Nephron (organoid): ENCODE data around the gene ZEB2.

ENCODE experiments used
- H3K27ac Mint-ChIP-seq, 3 experiments: 2 replicates each; pipeline ENCODE4 v1.8.0; 2020; ENCODE audit warnings: mixed read lengths in 3 of 3, mild to moderate bottlenecking in 2 of 3, moderate library complexity in 1 of 3
- H3K27me3 Mint-ChIP-seq: 2 replicates; pipeline ENCODE4 v1.8.0; 2021; ENCODE audit warnings: low read depth, mild to moderate bottlenecking, moderate library complexity, mixed read lengths
- H3K36me3 Mint-ChIP-seq: 2 replicates; pipeline ENCODE4 v1.8.0; 2020; ENCODE audit warnings: low read depth, mixed read lengths
- H3K4me1 Mint-ChIP-seq: 2 replicates; pipeline ENCODE4 v1.8.0; 2020; ENCODE audit warnings: mixed read lengths
- H3K4me3 Mint-ChIP-seq, 3 experiments: 2 replicates each; pipeline ENCODE4 v1.8.0; 2020; ENCODE audit warnings: mild to moderate bottlenecking in 3 of 3, mixed read lengths in 3 of 3, moderate library complexity in 2 of 3
- H3K9me3 Mint-ChIP-seq: 2 replicates; pipeline ENCODE4 v1.8.0; 2020; ENCODE audit warnings: mixed read lengths
- CTCF ChIP-seq, 3 experiments: fragments of 200-600 bp; sonication (generic); IDR thresholded peaks; one replicate each; pipeline ENCODE4 v1.5.0; 2021; ENCODE audit warnings: antibody characterized with exemption in 3 of 3; ENCODE audit not compliant: unreplicated experiment in 3 of 3

Gene ZEB2

GRCh38 chr2:144439993-144440392, 79.9 kb downstream of the ZEB2 start:
- Mint-ChIP-seq H3K36me3 (peaks cover 22% of the 10 kb centered on the region), H3K4me3 (no peak overlapping the region)
- no peak for TF ChIP-seq CTCF (IDR thresholded peaks at IDR 0.05; ENCODE audit: unreplicated experiment in 3 of 3)

GRCh38 chr2:144438801-144439631, 80.9 kb downstream of the ZEB2 start:
- H3K9me3 Mint-ChIP-seq = no peaks in the 10 kb centered on the region
- no peaks in the 10 kb centered on the region for H3K27me3 Mint-ChIP-seq
- no peak for TF ChIP-seq CTCF (IDR thresholded peaks at IDR 0.05; ENCODE audit: unreplicated experiment in 3 of 3)
- H3K4me1 Mint-ChIP-seq = peaks cover 64% of the 10 kb centered on the region
- no peak overlapping the region for H3K4me3 Mint-ChIP-seq
- H3K36me3 Mint-ChIP-seq = peaks cover 29% of the 10 kb centered on the region
- H3K27ac Mint-ChIP-seq = peak overlapping the region; percentile 70 to 91 (median 70)

More at GRCh38 chr2:144439993-144440392, 79.9 kb downstream of the ZEB2 start:
- H3K27ac Mint-ChIP-seq = peak overlapping the region; percentile 70 to 91 (median 70)
- no peaks in the 10 kb centered on the region for H3K9me3 Mint-ChIP-seq
- H3K4me1 Mint-ChIP-seq = peaks cover 74% of the 10 kb centered on the region
- no peaks in the 10 kb centered on the region for H3K27me3 Mint-ChIP-seq

- Mint-ChIP-seq H3K9me3 (no peaks in the 10 kb centered on the region), H3K27ac (peak overlapping the region; percentile 70 to 91 (median 70)), H3K4me1 (peaks cover 57% of the 10 kb centered on the region), H3K27me3 (no peaks in the 10 kb centered on the region), H3K36me3 (peaks cover 30% of the 10 kb centered on the region), H3K4me3 (no peak overlapping the region)
- TF ChIP-seq CTCF (IDR thresholded peaks at IDR 0.05; ENCODE audit: unreplicated experiment in 3 of 3) = no peak
Measured at GRCh38 chr2:144437636-144438035, 82.3 kb downstream of the ZEB2 start.

GRCh38 chr2:144434425-144435222, 85.3 kb downstream of the ZEB2 start:
- Mint-ChIP-seq H3K4me3 (no peak overlapping the region), H3K27me3 (no peaks in the 10 kb centered on the region), H3K4me1 (peaks cover 32% of the 10 kb centered on the region), H3K36me3 (peaks cover 26% of the 10 kb centered on the region), H3K9me3 (no peaks in the 10 kb centered on the region), H3K27ac (peak overlapping the region in 1 of 3 experiments; percentile 35)
- TF ChIP-seq CTCF (IDR thresholded peaks at IDR 0.05; ENCODE audit: unreplicated experiment in 3 of 3) = no peak

DNA sequence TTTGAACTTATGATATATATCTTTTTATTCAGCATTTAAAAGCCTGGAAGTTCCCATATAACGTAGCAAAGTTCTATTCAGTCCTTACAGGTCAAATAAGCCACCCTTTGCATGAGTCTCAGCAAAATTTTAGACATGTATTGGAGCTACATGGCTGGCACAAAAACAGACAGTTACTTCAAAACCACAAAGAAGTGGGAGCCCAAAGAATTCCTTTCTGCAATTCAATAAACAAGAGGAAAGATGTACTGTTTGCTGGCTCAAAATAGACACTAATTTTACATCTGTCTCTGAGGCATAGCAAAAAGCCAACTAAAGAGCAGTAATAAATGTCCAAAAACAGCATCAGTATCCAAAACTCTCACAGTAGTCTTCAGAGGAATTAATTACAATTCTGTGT, 87.0 kb downstream of the ZEB2 start:
- H3K36me3 Mint-ChIP-seq = peaks cover 34% of the 10 kb centered on the region
- TF ChIP-seq CTCF (IDR thresholded peaks at IDR 0.05; ENCODE audit: unreplicated experiment in 3 of 3) = no peak
- peak overlapping the region in 1 of 3 experiments; percentile 69 for H3K27ac Mint-ChIP-seq
- no peaks in the 10 kb centered on the region for H3K27me3 Mint-ChIP-seq
- no peaks in the 10 kb centered on the region for H3K9me3 Mint-ChIP-seq
- H3K4me3 Mint-ChIP-seq = no peak overlapping the region
- H3K4me1 Mint-ChIP-seq = peaks cover 26% of the 10 kb centered on the region
